ENCODE measurements around the gene CENPQ.

GRCh38 chr6:49509342-49509741 is 46.2 kb downstream of the CENPQ start:
- TF ChIP-seq CTCF (conservative IDR thresholded peaks at IDR 0.05 in 1 of 2, IDR thresholded peaks at IDR 0.05 in 1 of 2; ENCODE audit: low read depth in 1 of 2, low read length in 2 of 2), result no peak
- no peak for TF ChIP-seq EZH2 (IDR thresholded peaks at IDR 0.05; ENCODE audit: low read length, missing control alignments)

Data from fibroblast of lung (primary cell).